Measurements from ENCODE around the gene NOCT.
"Not testable (repeated sequence)": the region's sequence is repeated elsewhere in the genome, so short reads cannot be mapped to it uniquely, and the experiment has no call there.

The NOCT gene

GRCh38 chr4:138999666-139000065, 15.9 kb upstream of the NOCT start:
- no peak overlapping the region for H3K4me3 Mint-ChIP-seq
- no peaks in the 10 kb centered on the region for H3K9me3 Mint-ChIP-seq
- no peaks in the 10 kb centered on the region for H3K36me3 Mint-ChIP-seq
- ATAC-seq, result no peak
- no peak overlapping the region for H3K27ac Mint-ChIP-seq
- peaks cover 6% of the 10 kb centered on the region for H3K4me1 Mint-ChIP-seq
- no peaks in the 10 kb centered on the region for H3K27me3 Mint-ChIP-seq

GRCh38 chr4:139000134-139000533, 15.4 kb upstream of the NOCT start:
- not testable (repeated sequence) for H3K4me3 Mint-ChIP-seq, ATAC-seq, H3K4me1 Mint-ChIP-seq, H3K36me3 Mint-ChIP-seq, H3K27ac Mint-ChIP-seq, H3K27me3 Mint-ChIP-seq, H3K9me3 Mint-ChIP-seq

DNA sequence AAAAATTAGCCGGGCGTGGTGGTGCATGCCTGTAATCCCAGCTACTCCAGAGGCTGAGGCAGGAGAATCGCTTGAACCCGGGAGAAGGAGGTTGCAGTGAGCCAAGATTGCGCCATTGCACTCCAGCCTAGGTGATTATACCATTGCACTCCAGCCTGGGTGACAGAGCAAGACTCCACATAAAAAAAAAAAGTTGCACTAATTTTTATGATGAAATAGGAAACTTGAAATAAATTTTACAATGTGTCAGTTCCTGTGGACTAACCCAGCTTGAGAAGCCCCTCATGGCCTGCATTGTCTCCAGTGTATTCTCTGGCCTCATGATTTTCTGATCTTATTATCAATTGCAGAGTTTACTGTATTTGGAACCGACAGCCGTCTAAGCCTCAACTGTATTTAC, 14.2 kb upstream of the NOCT start:
- not testable (repeated sequence) for H3K4me1 Mint-ChIP-seq, ATAC-seq, H3K36me3 Mint-ChIP-seq, H3K9me3 Mint-ChIP-seq, H3K27ac Mint-ChIP-seq, H3K4me3 Mint-ChIP-seq, H3K27me3 Mint-ChIP-seq

DNA sequence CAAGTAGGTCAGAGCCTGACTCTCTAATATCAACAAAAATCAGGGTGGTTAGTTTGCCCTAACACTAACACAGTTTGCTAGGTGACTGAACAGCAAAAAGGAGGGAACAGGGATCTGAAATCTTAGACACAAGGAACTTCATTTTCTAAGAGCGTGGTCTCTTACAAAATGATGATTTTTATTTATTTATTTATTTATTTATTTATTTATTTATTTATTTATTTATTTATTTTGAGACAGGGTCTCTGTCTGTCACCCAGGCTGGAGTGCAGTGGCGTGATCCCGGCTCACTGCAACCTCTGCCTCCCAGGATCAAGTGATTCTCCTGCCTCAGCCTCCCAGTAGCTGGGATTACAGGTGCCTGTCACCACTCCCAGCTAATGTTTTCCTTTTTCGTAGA, 11.9 kb upstream of the NOCT start:
- H3K4me1 Mint-ChIP-seq, H3K36me3 Mint-ChIP-seq, H3K27ac Mint-ChIP-seq, ATAC-seq, H3K27me3 Mint-ChIP-seq, H3K9me3 Mint-ChIP-seq, H3K4me3 Mint-ChIP-seq: not testable (repeated sequence)

DNA sequence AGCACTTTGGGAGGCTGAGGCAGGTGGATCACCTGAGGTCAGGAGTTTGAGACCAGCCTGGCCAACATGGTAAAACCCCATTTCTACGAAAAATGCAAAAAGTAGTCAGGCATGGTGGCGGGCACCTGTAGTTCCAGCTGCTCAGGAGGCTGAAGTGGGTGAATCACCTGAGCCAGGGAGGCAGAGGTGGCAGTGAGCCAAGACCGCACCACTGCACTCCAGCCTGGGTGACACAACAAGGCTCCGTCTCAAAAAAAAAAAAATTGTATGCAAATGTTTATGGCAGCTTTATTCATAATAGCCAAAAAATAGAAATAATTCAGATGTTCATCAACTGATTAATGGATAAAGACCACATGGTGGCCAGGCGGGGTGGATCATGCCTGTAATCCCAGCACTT, 9.8 kb upstream of the NOCT start:
- Mint-ChIP-seq H3K9me3 (peaks cover 5% of the 10 kb centered on the region), H3K4me3 (no peak overlapping the region), H3K27me3 (no peaks in the 10 kb centered on the region), H3K4me1 (peaks cover 6% of the 10 kb centered on the region), H3K27ac (no peak overlapping the region), H3K36me3 (no peaks in the 10 kb centered on the region)
- no peak for ATAC-seq

- Mint-ChIP-seq H3K27ac (no peak overlapping the region), H3K36me3 (no peaks in the 10 kb centered on the region), H3K27me3 (no peaks in the 10 kb centered on the region), H3K4me3 (no peak overlapping the region), H3K9me3 (peaks cover 5% of the 10 kb centered on the region), H3K4me1 (peaks cover 6% of the 10 kb centered on the region)
- ATAC-seq, result no peak
Observed at GRCh38 chr4:139007640-139008039, 7.9 kb upstream of the NOCT start.

DNA sequence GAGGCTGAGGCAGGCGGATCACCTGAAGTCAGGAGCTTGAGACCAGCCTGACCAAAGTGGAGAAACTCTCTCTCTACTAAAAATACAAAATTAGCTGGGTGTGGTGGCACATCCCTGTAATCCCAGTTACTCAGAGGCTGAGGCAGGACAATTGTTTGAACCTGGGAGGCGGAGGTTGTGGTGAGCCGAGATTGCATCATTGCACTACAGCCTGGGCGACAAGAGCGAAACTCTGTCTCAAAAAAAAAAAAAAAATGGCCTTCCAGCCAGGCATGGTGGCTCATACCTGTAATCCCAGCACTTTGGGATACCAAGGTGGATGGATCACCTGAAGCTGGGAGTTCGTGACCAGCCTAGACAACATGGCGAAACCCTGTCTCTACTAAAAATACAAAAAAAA, 7.3 kb upstream of the NOCT start:
- not testable (repeated sequence) for H3K9me3 Mint-ChIP-seq, H3K27ac Mint-ChIP-seq, H3K36me3 Mint-ChIP-seq, ATAC-seq, H3K27me3 Mint-ChIP-seq, H3K4me3 Mint-ChIP-seq, H3K4me1 Mint-ChIP-seq

DNA sequence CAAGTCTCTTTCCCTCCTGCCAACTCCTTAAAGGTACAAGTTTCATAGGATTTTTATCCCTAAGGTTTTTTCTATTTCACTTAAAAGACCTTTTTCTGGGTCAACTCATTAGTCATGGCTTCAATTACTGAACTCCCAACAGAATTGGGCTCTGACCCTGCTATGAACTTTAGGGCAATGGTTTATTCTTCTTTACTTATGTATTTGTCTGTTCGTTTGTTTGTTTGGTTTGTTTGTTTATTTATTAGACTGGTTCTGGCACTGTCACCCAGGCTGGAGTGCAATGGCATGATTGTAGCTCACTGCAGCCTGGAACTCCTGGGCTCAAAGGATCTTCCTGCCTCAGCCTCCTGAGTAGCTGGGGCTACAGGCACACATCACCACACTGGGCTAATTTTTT, 5.9 kb upstream of the NOCT start:
- H3K4me3 Mint-ChIP-seq, result no peak overlapping the region
- H3K36me3 Mint-ChIP-seq, result no peaks in the 10 kb centered on the region
- H3K27me3 Mint-ChIP-seq, result no peaks in the 10 kb centered on the region
- H3K27ac Mint-ChIP-seq, result no peak overlapping the region
- peaks cover 5% of the 10 kb centered on the region for H3K9me3 Mint-ChIP-seq
- H3K4me1 Mint-ChIP-seq, result peaks cover 5% of the 10 kb centered on the region
- no peak for ATAC-seq

GRCh38 chr4:139011225-139011950, 4.2 kb upstream of the NOCT start:
- H3K27ac Mint-ChIP-seq, result no peak overlapping the region
- no peak for ATAC-seq
- peaks cover 12% of the 10 kb centered on the region for H3K4me1 Mint-ChIP-seq
- H3K9me3 Mint-ChIP-seq, result peaks cover 5% of the 10 kb centered on the region
- no peaks in the 10 kb centered on the region for H3K36me3 Mint-ChIP-seq
- H3K4me3 Mint-ChIP-seq, result no peak overlapping the region
- H3K27me3 Mint-ChIP-seq, result no peaks in the 10 kb centered on the region

DNA sequence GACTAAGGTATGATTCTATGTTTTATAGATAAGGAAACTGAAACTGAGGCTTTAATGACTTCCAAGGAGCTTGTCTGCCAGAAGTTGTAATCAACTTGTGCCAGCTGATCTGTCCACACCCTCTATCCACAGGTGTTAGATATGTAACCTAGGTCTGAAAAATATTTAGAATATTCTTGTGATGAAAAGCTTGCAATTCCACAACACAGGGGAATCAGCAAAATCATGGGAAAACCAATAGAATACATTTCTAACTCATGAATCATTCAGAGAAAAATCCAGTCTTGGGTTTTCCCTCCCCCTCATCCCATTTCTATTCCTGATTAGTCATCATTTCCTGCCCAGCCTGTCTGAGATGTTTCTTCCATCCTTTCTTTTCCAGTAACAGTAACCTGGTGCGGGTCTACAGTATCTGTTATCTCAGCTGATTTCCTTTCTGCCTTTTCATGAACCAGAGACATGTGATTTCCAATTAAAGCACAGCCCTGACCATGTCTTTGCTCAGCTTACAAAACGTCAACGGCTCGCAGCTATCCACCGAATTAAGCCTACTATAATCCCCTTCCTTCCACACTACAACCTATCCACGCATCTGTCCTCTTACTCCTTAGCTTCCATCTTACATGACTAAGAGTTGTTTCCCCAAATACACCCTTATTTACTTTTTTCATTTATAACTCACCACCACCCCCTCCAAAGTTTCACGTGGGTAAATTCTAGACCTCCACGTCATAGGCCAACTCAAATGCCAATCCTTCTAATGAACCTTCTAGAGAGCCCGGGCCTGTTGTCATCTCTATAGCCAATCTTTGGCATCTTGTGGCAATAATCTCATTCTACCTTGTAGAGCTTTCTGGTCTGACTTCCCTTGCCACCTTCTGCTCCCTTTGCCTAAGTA, 961 bp upstream of the NOCT start:
- Mint-ChIP-seq H3K9me3 (no peaks in the 10 kb centered on the region), H3K4me3 (peak overlapping the region; percentile 75), H3K27me3 (no peaks in the 10 kb centered on the region), H3K4me1 (peaks cover 22% of the 10 kb centered on the region), H3K27ac (peak overlapping the region; percentile 95), H3K36me3 (no peaks in the 10 kb centered on the region)
- ATAC-seq, result peak; percentile 34

DNA sequence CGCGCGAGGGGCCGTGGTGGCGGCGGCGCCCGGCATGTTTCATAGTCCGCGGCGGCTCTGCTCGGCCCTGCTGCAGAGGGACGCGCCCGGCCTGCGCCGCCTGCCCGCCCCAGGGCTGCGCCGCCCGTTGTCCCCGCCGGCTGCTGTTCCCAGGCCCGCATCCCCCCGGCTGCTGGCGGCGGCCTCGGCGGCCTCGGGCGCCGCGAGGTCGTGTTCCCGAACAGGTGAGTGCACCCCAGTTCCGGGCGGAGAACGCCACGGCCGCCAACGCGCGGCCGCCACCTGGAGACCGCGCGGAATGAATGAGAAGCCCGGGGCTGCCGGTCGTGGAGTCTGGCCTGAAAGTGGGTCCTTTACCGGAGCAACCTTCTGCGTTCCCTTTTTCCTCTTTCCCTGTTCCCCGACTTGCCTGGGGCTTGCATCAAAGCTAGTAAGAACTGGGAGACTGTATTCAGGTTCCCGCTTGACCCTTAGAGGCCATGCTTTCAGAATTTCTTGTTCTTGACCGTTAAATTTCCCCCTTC, 429 bp downstream of the NOCT start:
- Mint-ChIP-seq H3K9me3 (no peaks in the 10 kb centered on the region), H3K27ac (peak overlapping the region; percentile 95), H3K4me3 (peak overlapping the region; percentile 75), H3K27me3 (no peaks in the 10 kb centered on the region), H3K4me1 (peaks cover 34% of the 10 kb centered on the region), H3K36me3 (peaks cover 8% of the 10 kb centered on the region)
- ATAC-seq, result peak; percentile 64

GRCh38 chr4:139017861-139018260, 2.3 kb downstream of the NOCT start:
- Mint-ChIP-seq H3K4me1 (peaks cover 40% of the 10 kb centered on the region), H3K27ac (no peak overlapping the region), H3K4me3 (no peak overlapping the region), H3K9me3 (no peaks in the 10 kb centered on the region), H3K36me3 (peaks cover 13% of the 10 kb centered on the region), H3K27me3 (no peaks in the 10 kb centered on the region)
- no peak for ATAC-seq

GRCh38 chr4:139018501-139018900, 2.9 kb downstream of the NOCT start:
- ATAC-seq, result no peak
- no peak overlapping the region for H3K4me3 Mint-ChIP-seq
- H3K27me3 Mint-ChIP-seq, result no peaks in the 10 kb centered on the region
- H3K36me3 Mint-ChIP-seq, result peaks cover 13% of the 10 kb centered on the region
- peaks cover 40% of the 10 kb centered on the region for H3K4me1 Mint-ChIP-seq
- H3K27ac Mint-ChIP-seq, result peak overlapping the region; percentile 17
- H3K9me3 Mint-ChIP-seq, result no peaks in the 10 kb centered on the region

- Mint-ChIP-seq H3K4me1 (peaks cover 40% of the 10 kb centered on the region), H3K36me3 (peaks cover 13% of the 10 kb centered on the region), H3K4me3 (no peak overlapping the region), H3K9me3 (no peaks in the 10 kb centered on the region), H3K27ac (peak overlapping the region; percentile 17), H3K27me3 (no peaks in the 10 kb centered on the region)
- no peak for ATAC-seq
Observed at GRCh38 chr4:139018971-139019758, 3.6 kb downstream of the NOCT start.

GRCh38 chr4:139020384-139020783, 4.8 kb downstream of the NOCT start:
- Mint-ChIP-seq H3K27me3 (no peaks in the 10 kb centered on the region), H3K4me3 (no peak overlapping the region), H3K27ac (no peak overlapping the region), H3K9me3 (no peaks in the 10 kb centered on the region), H3K4me1 (peaks cover 29% of the 10 kb centered on the region), H3K36me3 (peaks cover 19% of the 10 kb centered on the region)
- no peak for ATAC-seq

Data from stimulated activated memory B cell treated with anti-CD40 and anti-IgM and Interleukin-4, amounts not matched to agents 10 μg/mL and 1 μg/mL and 100 μg/mL, for 72 hours (primary cell).